PC-9 (cell line): ENCODE results near the gene STAG2.

Source experiments
- CTCF ChIP-seq: fragments of 200-600 bp; sonication (generic); conservative IDR thresholded peaks from 2 replicates; pipeline ENCODE4 v1.6.1; 2017; ENCODE audit warnings: mixed run types, antibody characterized with exemption, mild to moderate bottlenecking, moderate library complexity
- EZH2 ChIP-seq: fragments of 200-600 bp; sonication (generic); IDR thresholded peaks from 2 replicates; pipeline ENCODE4 v1.8.0; 2017; ENCODE audit warnings: antibody characterized with exemption, low read depth

DNA sequence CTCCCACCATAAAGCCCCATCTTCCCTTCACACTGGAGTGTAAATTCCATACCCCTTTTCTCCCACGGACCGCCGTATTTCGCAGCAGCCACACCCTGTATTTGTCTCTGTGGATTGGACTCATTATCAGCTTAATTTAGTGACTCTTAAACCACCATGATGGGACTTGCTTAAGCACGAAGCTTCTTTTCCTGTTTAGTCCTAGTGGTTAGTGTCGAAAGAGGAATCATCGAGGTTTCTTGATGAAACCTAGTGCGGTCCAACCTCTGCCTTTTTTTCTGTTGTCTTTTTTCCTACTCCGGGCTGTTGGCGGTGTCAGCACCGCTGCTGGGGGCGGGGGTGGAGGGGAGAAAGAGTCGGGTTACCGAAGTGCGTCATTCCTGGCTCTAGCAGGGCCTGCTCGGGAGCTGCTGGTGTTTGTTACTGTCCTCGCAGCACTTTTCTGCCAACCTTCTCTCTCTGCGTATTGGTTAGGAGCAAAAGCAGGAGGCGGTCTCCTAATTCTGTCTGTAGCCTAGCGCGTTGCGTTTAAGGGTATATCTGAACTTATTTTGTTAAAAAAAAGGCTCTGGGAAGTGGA lies 1.4 kb downstream of the STAG2 start:
- no peak for TF ChIP-seq CTCF
- no peak for TF ChIP-seq EZH2
